ENCODE data around the gene CORIN.

- TF ChIP-seq POLR2A (IDR thresholded peaks at IDR 0.05) (no peak), POLR2AphosphoS5 (IDR thresholded peaks at IDR 0.05) (no peak)
Measured at GRCh38 chr4:47560682-47561081, 277.2 kb downstream of the CORIN start.

Data from suprapubic skin (tissue), 4 donors.